Stomach (tissue), 4 donors: Measurements from ENCODE around the gene ZKSCAN8.

Source experiments
- POLR2AphosphoS5 ChIP-seq, 3 donors: sonication (generic); formaldehyde crosslinking; IDR thresholded peaks; one replicate each; pipeline ENCODE4 v1.6.1; 2016; ENCODE audit warnings: antibody characterized with exemption in 3 of 3
- TF ChIP-seq, protein P1 (sequence below), 7 experiments: fragments of 450-650 bp in 4 of 7; fragments of 200-600 bp in 3 of 7; sonication (generic) in 3 of 7; IDR thresholded peaks; one replicate each; pipeline ENCODE4 v1.5.1; 2016 to 2019; ENCODE audit warnings: antibody characterized with exemption in 7 of 7, control low read depth in 2 of 7, mild to moderate bottlenecking in 1 of 7

DNA sequence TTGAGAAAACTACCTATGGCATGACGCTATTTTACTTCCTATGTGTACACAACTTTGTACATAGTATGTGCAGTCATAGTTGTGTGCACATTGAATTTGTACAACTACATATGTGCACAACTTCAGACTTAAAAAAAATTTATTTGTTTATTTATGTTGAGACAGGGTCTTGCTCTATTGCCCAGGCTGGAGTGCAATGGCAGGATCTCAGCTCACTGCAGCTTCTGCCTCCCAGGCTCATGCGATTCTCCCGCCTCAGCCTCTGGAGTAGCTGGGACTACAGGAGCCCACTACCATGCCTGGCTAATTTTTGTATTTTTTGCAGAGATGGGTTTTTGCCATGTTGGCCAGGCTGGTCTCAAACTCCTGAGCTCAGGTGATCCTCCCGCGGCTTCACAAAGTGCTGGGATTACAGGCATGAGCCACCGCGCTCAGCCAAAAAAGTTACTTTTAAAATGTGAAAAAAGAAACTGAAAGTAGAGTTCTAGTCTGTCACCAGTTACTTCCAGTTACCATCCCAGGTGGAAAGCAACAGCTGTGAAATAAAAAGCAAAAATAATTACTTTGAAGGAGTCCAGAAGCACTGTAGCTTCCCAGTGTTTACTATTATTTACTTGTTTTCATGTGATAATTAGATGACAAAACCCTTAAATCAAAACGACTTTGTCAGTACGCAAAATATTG is 1.7 kb upstream of the ZKSCAN8 start:
- TF ChIP-seq, protein P1, sequence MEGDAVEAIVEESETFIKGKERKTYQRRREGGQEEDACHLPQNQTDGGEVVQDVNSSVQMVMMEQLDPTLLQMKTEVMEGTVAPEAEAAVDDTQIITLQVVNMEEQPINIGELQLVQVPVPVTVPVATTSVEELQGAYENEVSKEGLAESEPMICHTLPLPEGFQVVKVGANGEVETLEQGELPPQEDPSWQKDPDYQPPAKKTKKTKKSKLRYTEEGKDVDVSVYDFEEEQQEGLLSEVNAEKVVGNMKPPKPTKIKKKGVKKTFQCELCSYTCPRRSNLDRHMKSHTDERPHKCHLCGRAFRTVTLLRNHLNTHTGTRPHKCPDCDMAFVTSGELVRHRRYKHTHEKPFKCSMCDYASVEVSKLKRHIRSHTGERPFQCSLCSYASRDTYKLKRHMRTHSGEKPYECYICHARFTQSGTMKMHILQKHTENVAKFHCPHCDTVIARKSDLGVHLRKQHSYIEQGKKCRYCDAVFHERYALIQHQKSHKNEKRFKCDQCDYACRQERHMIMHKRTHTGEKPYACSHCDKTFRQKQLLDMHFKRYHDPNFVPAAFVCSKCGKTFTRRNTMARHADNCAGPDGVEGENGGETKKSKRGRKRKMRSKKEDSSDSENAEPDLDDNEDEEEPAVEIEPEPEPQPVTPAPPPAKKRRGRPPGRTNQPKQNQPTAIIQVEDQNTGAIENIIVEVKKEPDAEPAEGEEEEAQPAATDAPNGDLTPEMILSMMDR (IDR thresholded peaks at IDR 0.05) = no peak
- no peak for TF ChIP-seq POLR2AphosphoS5 (IDR thresholded peaks at IDR 0.05)
